WTC11 (cell line): ENCODE data around the gene AXL. TPM values are rescaled to one million over a fixed set of nuclear protein-coding genes. Genes with fewer than 3 reads are reported as not detected.

Experiments used
- ATAC-seq: fragments of 200-7000 bp; cut with Tn5 transposase; 2 replicates; pipeline ENCODE4 v1.10.0; 2021; ENCODE audit warnings: mild to moderate bottlenecking, moderate library complexity
- CTCF ChIA-PET: fragments of 300-600 bp; sonication (Branson Sonifier 250); formaldehyde crosslinking; loops from one replicate; lab custom pipeline; 2021; ENCODE audit warnings: antibody characterized with exemption; lab: Charles Lee
- POLR2A ChIA-PET: fragments of 350-600 bp; sonication (Branson Sonifier 250); formaldehyde crosslinking; loops from one replicate; lab custom pipeline; 2021; ENCODE audit warnings: antibody characterized with exemption; lab: Charles Lee
- DNase-seq: peaks from one replicate; pipeline ENCODE4 v3.0.0; 2021; ENCODE audit warnings: low spot score
- H3K27ac Mint-ChIP-seq: 2 replicates; pipeline ENCODE4 v1.8.0; 2021; ENCODE audit warnings: mixed read lengths
- H3K27me3 Mint-ChIP-seq: 2 replicates; pipeline ENCODE4 v1.8.0; 2021; ENCODE audit warnings: low read depth, mild to moderate bottlenecking, moderate library complexity, mixed read lengths
- H3K36me3 Mint-ChIP-seq: 2 replicates; pipeline ENCODE4 v1.8.0; 2021; ENCODE audit warnings: mixed read lengths
- H3K4me1 Mint-ChIP-seq: 2 replicates; pipeline ENCODE4 v1.8.0; 2022; ENCODE audit warnings: mixed read lengths
- H3K4me3 Mint-ChIP-seq: 2 replicates; pipeline ENCODE4 v1.8.0; 2021; ENCODE audit warnings: mild to moderate bottlenecking, moderate library complexity, mixed read lengths
- H3K9me3 Mint-ChIP-seq: 2 replicates; pipeline ENCODE4 v1.8.0; 2021; ENCODE audit warnings: mixed read lengths
- CREB1 ChIP-seq: sonication (generic); formaldehyde crosslinking; IDR thresholded peaks from 2 replicates; pipeline ENCODE4 v1.8.0; 2023; ENCODE audit warnings: mild to moderate bottlenecking, missing genetic modification reagents
- CREM ChIP-seq: sonication (generic); formaldehyde crosslinking; IDR thresholded peaks from 2 replicates; pipeline ENCODE4 v1.8.1; 2022; ENCODE audit warnings: mild to moderate bottlenecking, missing genetic modification reagents, moderate library complexity
- ELF4 ChIP-seq: sonication (generic); formaldehyde crosslinking; IDR thresholded peaks from 2 replicates; pipeline ENCODE4 v1.8.1; 2022; ENCODE audit warnings: low read depth, mild to moderate bottlenecking, moderate library complexity, missing genetic modification reagents
- FOXK1 ChIP-seq: sonication (generic); formaldehyde crosslinking; IDR thresholded peaks from 2 replicates; pipeline ENCODE4 v1.8.0; 2022; ENCODE audit warnings: mild to moderate bottlenecking, moderate library complexity, missing genetic modification reagents
- GRHL2 ChIP-seq: fragments of 250-450 bp; sonication (Bioruptor Pico); IDR thresholded peaks from 2 replicates; pipeline ENCODE4 v1.8.0; 2022; ENCODE audit warnings: mild to moderate bottlenecking, moderate library complexity; ENCODE audit not compliant: insufficient replicate concordance, severe bottlenecking
- IRF2 ChIP-seq: sonication (generic); formaldehyde crosslinking; IDR thresholded peaks from 2 replicates; pipeline ENCODE4 v1.8.0; 2022; ENCODE audit warnings: low read depth, missing genetic modification reagents, borderline replicate concordance
- JUN ChIP-seq: sonication (generic); formaldehyde crosslinking; IDR thresholded peaks from 2 replicates; pipeline ENCODE4 v1.8.0; 2023; ENCODE audit warnings: mild to moderate bottlenecking, missing genetic modification reagents
- MYBL2 ChIP-seq: sonication (generic); formaldehyde crosslinking; IDR thresholded peaks from 2 replicates; pipeline ENCODE4 v1.8.1; 2023; ENCODE audit warnings: mild to moderate bottlenecking, moderate library complexity, missing genetic modification reagents
- ZNF121 ChIP-seq: sonication (generic); formaldehyde crosslinking; IDR thresholded peaks from 2 replicates; pipeline ENCODE4 v1.8.0; 2023; ENCODE audit warnings: missing genetic modification reagents
- ZNF138 ChIP-seq: sonication (generic); formaldehyde crosslinking; conservative IDR thresholded peaks from 2 replicates; pipeline ENCODE4 v1.8.1; 2022; ENCODE audit warnings: mild to moderate bottlenecking, moderate library complexity, missing genetic modification reagents
- ZNF263 ChIP-seq: sonication (generic); formaldehyde crosslinking; IDR thresholded peaks from 2 replicates; pipeline ENCODE4 v1.8.1; 2022; ENCODE audit warnings: low read depth, mild to moderate bottlenecking, moderate library complexity, missing genetic modification reagents
- ZNF416 ChIP-seq: fragments of 250-450 bp; sonication (Bioruptor Pico); IDR thresholded peaks from 2 replicates; pipeline ENCODE4 v1.9.0; 2021; ENCODE audit warnings: mild to moderate bottlenecking, inconsistent platforms
- ZNF671 ChIP-seq: fragments of 250-450 bp; sonication (Bioruptor Pico); IDR thresholded peaks from 2 replicates; pipeline ENCODE4 v1.8.0; 2021; ENCODE audit warnings: mild to moderate bottlenecking
- total RNA-seq: library from RNA; stranded (reverse); gene quantifications from 3 replicates; pipeline ENCODE4 v1.2.3, GENCODE V29; 2021
- TF ChIP-seq, protein P1 (sequence below): sonication (generic); formaldehyde crosslinking; IDR thresholded peaks from 2 replicates; pipeline ENCODE4 v1.8.1; 2023; ENCODE audit warnings: mild to moderate bottlenecking, moderate library complexity, missing genetic modification reagents
- TF ChIP-seq, protein P2 (sequence below): sonication (generic); formaldehyde crosslinking; IDR thresholded peaks from 2 replicates; pipeline ENCODE4 v1.8.1; 2023; ENCODE audit warnings: mild to moderate bottlenecking, missing genetic modification reagents
- TF ChIP-seq, protein P3 (sequence below): sonication (generic); formaldehyde crosslinking; IDR thresholded peaks from 2 replicates; pipeline ENCODE4 v1.8.0; 2022; ENCODE audit warnings: mild to moderate bottlenecking, missing genetic modification reagents
- TF ChIP-seq, protein P4 (sequence below): sonication (generic); formaldehyde crosslinking; conservative IDR thresholded peaks from 2 replicates; pipeline ENCODE4 v1.8.1; 2023; ENCODE audit warnings: mild to moderate bottlenecking, low read depth, missing genetic modification reagents, moderate library complexity
- TF ChIP-seq, protein P5 (sequence below): sonication (generic); formaldehyde crosslinking; IDR thresholded peaks from 2 replicates; pipeline ENCODE4 v1.8.0; 2022; ENCODE audit warnings: mild to moderate bottlenecking, missing genetic modification reagents
- TF ChIP-seq, protein P6 (sequence below): fragments of 250-450 bp; sonication (Bioruptor Pico); IDR thresholded peaks from 2 replicates; pipeline ENCODE4 v1.9.0; 2021; ENCODE audit warnings: mild to moderate bottlenecking

AXL gene
- total RNA-seq, 1 experiment from 2014 or later: 25.0 TPM

DNA sequence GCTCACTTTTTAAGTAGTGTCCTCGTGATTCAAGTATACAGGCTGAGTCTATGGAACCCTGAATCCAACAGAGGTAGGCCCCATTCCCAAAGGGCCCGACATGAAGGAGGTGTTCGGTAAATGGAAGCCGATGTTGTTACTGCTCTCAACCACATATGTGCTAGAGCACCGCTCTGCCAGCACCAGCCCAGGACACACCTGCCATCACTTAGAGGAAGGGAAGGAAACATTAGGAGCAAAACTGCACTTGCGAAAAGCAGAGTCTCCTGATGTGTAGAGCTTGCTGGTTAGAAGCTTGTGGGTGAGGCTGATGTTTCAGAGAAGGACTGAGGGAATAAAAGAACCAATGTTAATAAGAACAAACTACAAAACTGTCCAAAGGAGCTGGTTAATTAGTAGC lies 81.5 kb downstream of the AXL start:
- no peaks in the 10 kb centered on the region for H3K27me3 Mint-ChIP-seq
- H3K4me1 Mint-ChIP-seq: no peaks in the 10 kb centered on the region
- ChIA-PET POLR2A (no interaction called here), CTCF (interaction anchor here (0.5 to 1.0 kb wide), 2 partner anchors 37 to 420 kb away, joined by 3 read pairs; partner anchors contain the start of gene HNRNPUL1)
- no peak overlapping the region for H3K27ac Mint-ChIP-seq
- H3K4me3 Mint-ChIP-seq: no peak overlapping the region
- TF ChIP-seq, protein P1, sequence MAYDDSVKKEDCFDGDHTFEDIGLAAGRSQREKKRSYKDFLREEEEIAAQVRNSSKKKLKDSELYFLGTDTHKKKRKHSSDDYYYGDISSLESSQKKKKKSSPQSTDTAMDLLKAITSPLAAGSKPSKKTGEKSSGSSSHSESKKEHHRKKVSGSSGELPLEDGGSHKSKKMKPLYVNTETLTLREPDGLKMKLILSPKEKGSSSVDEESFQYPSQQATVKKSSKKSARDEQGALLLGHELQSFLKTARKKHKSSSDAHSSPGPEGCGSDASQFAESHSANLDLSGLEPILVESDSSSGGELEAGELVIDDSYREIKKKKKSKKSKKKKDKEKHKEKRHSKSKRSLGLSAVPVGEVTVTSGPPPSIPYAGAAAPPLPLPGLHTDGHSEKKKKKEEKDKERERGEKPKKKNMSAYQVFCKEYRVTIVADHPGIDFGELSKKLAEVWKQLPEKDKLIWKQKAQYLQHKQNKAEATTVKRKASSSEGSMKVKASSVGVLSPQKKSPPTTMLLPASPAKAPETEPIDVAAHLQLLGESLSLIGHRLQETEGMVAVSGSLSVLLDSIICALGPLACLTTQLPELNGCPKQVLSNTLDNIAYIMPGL: no peak
- TF ChIP-seq ZNF138 (CRISPR knock-in tag): no peak
- TF ChIP-seq MYBL2: no peak
- no peak for TF ChIP-seq ZNF121 (CRISPR knock-in tag)
- no peak for TF ChIP-seq ZNF416 (CRISPR knock-in tag)
- TF ChIP-seq, protein P2, sequence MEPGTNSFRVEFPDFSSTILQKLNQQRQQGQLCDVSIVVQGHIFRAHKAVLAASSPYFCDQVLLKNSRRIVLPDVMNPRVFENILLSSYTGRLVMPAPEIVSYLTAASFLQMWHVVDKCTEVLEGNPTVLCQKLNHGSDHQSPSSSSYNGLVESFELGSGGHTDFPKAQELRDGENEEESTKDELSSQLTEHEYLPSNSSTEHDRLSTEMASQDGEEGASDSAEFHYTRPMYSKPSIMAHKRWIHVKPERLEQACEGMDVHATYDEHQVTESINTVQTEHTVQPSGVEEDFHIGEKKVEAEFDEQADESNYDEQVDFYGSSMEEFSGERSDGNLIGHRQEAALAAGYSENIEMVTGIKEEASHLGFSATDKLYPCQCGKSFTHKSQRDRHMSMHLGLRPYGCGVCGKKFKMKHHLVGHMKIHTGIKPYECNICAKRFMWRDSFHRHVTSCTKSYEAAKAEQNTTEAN (CRISPR knock-in tag): no peak
- TF ChIP-seq, protein P3, sequence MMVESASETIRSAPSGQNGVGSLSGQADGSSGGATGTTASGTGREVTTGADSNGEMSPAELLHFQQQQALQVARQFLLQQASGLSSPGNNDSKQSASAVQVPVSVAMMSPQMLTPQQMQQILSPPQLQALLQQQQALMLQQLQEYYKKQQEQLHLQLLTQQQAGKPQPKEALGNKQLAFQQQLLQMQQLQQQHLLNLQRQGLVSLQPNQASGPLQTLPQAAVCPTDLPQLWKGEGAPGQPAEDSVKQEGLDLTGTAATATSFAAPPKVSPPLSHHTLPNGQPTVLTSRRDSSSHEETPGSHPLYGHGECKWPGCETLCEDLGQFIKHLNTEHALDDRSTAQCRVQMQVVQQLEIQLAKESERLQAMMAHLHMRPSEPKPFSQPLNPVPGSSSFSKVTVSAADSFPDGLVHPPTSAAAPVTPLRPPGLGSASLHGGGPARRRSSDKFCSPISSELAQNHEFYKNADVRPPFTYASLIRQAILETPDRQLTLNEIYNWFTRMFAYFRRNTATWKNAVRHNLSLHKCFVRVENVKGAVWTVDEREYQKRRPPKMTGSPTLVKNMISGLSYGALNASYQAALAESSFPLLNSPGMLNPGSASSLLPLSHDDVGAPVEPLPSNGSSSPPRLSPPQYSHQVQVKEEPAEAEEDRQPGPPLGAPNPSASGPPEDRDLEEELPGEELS (CRISPR knock-in tag): no peak
- no peak for TF ChIP-seq CREM (CRISPR knock-in tag)
- no peak for TF ChIP-seq ELF4 (CRISPR knock-in tag)
- TF ChIP-seq, protein P4, sequence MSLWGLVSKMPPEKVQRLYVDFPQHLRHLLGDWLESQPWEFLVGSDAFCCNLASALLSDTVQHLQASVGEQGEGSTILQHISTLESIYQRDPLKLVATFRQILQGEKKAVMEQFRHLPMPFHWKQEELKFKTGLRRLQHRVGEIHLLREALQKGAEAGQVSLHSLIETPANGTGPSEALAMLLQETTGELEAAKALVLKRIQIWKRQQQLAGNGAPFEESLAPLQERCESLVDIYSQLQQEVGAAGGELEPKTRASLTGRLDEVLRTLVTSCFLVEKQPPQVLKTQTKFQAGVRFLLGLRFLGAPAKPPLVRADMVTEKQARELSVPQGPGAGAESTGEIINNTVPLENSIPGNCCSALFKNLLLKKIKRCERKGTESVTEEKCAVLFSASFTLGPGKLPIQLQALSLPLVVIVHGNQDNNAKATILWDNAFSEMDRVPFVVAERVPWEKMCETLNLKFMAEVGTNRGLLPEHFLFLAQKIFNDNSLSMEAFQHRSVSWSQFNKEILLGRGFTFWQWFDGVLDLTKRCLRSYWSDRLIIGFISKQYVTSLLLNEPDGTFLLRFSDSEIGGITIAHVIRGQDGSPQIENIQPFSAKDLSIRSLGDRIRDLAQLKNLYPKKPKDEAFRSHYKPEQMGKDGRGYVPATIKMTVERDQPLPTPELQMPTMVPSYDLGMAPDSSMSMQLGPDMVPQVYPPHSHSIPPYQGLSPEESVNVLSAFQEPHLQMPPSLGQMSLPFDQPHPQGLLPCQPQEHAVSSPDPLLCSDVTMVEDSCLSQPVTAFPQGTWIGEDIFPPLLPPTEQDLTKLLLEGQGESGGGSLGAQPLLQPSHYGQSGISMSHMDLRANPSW (CRISPR knock-in tag): no peak
- no peak for TF ChIP-seq ZNF263 (CRISPR knock-in tag)
- TF ChIP-seq CREB1: no peak
- TF ChIP-seq IRF2 (CRISPR knock-in tag): no peak
- TF ChIP-seq, protein P5, sequence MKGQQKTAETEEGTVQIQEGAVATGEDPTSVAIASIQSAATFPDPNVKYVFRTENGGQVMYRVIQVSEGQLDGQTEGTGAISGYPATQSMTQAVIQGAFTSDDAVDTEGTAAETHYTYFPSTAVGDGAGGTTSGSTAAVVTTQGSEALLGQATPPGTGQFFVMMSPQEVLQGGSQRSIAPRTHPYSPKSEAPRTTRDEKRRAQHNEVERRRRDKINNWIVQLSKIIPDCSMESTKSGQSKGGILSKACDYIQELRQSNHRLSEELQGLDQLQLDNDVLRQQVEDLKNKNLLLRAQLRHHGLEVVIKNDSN: no peak
- TF ChIP-seq GRHL2 (CRISPR knock-in tag): no peak
- TF ChIP-seq FOXK1 (CRISPR knock-in tag): no peak
- no peaks in the 10 kb centered on the region for H3K9me3 Mint-ChIP-seq
- peaks cover 94% of the 10 kb centered on the region for H3K36me3 Mint-ChIP-seq
- DNase-seq (no peak), ATAC-seq (no peak)

DNA sequence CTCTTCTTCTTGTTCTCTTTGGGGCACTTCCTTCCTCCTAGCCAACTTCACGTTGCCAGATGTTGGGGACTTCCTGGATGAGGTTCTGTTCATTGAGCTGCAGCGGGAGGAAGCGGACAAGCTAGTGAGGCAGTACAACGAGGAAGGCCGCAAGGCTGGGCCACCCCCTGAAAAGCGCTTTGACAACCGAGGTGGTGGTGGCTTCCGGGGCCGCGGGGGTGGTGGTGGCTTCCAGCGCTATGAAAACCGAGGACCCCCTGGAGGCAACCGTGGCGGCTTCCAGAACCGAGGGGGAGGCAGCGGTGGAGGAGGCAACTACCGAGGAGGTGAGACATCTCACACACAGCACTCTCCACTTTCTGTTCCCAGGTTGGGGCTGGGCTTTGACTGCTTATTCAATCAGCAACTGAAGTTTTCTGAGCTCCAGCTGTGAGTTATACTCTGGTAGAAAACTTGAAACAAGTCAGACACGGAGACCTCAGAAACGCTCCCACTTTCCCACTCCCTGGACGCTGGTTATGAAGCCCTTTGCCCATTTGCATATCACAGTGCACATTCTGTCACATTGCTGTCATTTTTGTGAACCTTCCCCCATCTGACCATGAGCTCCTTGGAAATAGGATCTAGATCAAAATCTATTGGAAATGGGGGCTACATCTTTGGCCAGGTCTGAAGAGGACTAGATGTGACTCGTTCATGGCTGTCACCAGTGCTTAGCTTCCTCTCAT lies 83.8 kb downstream of the AXL start:
- ATAC-seq: no peak
- H3K4me1 Mint-ChIP-seq: peaks cover 2% of the 10 kb centered on the region
- TF ChIP-seq, protein P6, sequence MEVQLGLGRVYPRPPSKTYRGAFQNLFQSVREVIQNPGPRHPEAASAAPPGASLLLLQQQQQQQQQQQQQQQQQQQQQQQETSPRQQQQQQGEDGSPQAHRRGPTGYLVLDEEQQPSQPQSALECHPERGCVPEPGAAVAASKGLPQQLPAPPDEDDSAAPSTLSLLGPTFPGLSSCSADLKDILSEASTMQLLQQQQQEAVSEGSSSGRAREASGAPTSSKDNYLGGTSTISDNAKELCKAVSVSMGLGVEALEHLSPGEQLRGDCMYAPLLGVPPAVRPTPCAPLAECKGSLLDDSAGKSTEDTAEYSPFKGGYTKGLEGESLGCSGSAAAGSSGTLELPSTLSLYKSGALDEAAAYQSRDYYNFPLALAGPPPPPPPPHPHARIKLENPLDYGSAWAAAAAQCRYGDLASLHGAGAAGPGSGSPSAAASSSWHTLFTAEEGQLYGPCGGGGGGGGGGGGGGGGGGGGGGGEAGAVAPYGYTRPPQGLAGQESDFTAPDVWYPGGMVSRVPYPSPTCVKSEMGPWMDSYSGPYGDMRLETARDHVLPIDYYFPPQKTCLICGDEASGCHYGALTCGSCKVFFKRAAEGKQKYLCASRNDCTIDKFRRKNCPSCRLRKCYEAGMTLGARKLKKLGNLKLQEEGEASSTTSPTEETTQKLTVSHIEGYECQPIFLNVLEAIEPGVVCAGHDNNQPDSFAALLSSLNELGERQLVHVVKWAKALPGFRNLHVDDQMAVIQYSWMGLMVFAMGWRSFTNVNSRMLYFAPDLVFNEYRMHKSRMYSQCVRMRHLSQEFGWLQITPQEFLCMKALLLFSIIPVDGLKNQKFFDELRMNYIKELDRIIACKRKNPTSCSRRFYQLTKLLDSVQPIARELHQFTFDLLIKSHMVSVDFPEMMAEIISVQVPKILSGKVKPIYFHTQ (CRISPR knock-in tag): no peak
- TF ChIP-seq, protein P4 (CRISPR knock-in tag): no peak
- TF ChIP-seq JUN (CRISPR knock-in tag) (no peak), ZNF671 (CRISPR knock-in tag) (no peak), IRF2 (CRISPR knock-in tag) (no peak), ZNF138 (CRISPR knock-in tag) (no peak), CREB1 (no peak)

More for the DNA sequence above, 83.8 kb downstream of the AXL start:
- ChIA-PET POLR2A (interaction anchor here (0.6 to 1.1 kb wide), 3 partner anchors 19 to 563 kb away, joined by 3 to 5 read pairs (median 4); no protein-coding TSS in a partner anchor), CTCF (interaction anchor here (0.6 to 0.9 kb wide), 2 partner anchors 13 to 40 kb away, joined by 3 read pairs; no protein-coding TSS in a partner anchor)
- no peaks in the 10 kb centered on the region for H3K27me3 Mint-ChIP-seq
- no peak for DNase-seq
- H3K9me3 Mint-ChIP-seq: no peaks in the 10 kb centered on the region
- no peak overlapping the region for H3K4me3 Mint-ChIP-seq
- H3K36me3 Mint-ChIP-seq: peaks cover 90% of the 10 kb centered on the region
- H3K27ac Mint-ChIP-seq: peak overlapping the region; percentile 41; the same call in 1 of the 2 replicates
